H1 (cell line): ENCODE results near the gene FITM1. TPM values are rescaled to one million over a fixed set of nuclear protein-coding genes. Genes with fewer than 3 reads are reported as not detected.

Source experiments
- CHD2 ChIP-seq: IDR thresholded peaks from 2 replicates; pipeline ENCODE4 v1.6.1; 2012; ENCODE audit warnings: low read length, improper control_type of control experiment
- EGR1 ChIP-seq: IDR thresholded peaks from 2 replicates; pipeline ENCODE4 v1.6.1; 2011; ENCODE audit warnings: low read depth, low read length, borderline replicate concordance
- HDAC6 ChIP-seq: IDR thresholded peaks from one replicate; pipeline ENCODE4 v1.7.1; 2012; ENCODE audit warnings: low read depth, mild to moderate bottlenecking, inconsistent platforms, low read length, moderate library complexity
- JUN ChIP-seq: IDR thresholded peaks from 2 replicates; pipeline ENCODE4 v1.6.1; 2011; ENCODE audit warnings: low read depth, mild to moderate bottlenecking, improper control_type of control experiment, low read length
- PHF8 ChIP-seq: fragments of 200-600 bp; sonication (generic); conservative IDR thresholded peaks from 2 replicates; pipeline ENCODE4 v1.7.1; 2012; ENCODE audit warnings: low read depth, mild to moderate bottlenecking, inconsistent platforms, low read length, moderate library complexity
- RBBP5 ChIP-seq: IDR thresholded peaks from 2 replicates; pipeline ENCODE4 v1.7.1; 2012; ENCODE audit warnings: low read depth, mild to moderate bottlenecking, inconsistent platforms, low read length, moderate library complexity, borderline replicate concordance
- SIRT6 ChIP-seq: IDR thresholded peaks from one replicate; pipeline ENCODE4 v1.7.1; 2012; ENCODE audit warnings: low read length, inconsistent platforms
- TEAD4 ChIP-seq: IDR thresholded peaks from 2 replicates; pipeline ENCODE4 v1.6.1; 2012; ENCODE audit warnings: low read depth, low read length, inconsistent platforms, mixed read lengths
- ZNF274 ChIP-seq: IDR thresholded peaks from 2 replicates; pipeline ENCODE4 v1.7.0; 2012; ENCODE audit warnings: low read length, borderline replicate concordance; ENCODE audit errors: extremely low read depth
- polyA plus RNA-seq, 7 experiments: library from polyadenylated mRNA; depleted of rRNA in 3 of 7; stranded (reverse) in 5 of 7; unstranded in 2 of 7; fragments of >200 nt in 5 of 7; fragments of 200-250 nt in 2 of 7; gene quantifications; 1 replicate in 5 of 7; 2 replicates in 1 of 7; 4 replicates in 1 of 7; pipeline versions ENCODE4 v1.2.1 to v1.2.3, GENCODE V29; 2011 to 2013; ENCODE audit warnings: missing spikeins in 2 of 7, mixed read lengths in 2 of 7
- total RNA-seq: library from RNA; stranded (reverse); fragmentation: NEBNext Ultra II Directional; extraction: Animal tissue kit (Norgen Biotek cat#: 25700); gene quantifications from 2 replicates; pipeline ENCODE4 v1.2.1, GENCODE V29; 2021
- TF ChIP-seq, protein P1 (sequence below): fragments of 300-600 bp; sonication (generic); IDR thresholded peaks from 2 replicates; pipeline ENCODE4 v1.7.1; 2012; ENCODE audit warnings: low read length, moderate library complexity, mild to moderate bottlenecking, inconsistent platforms; ENCODE audit not compliant: insufficient replicate concordance
- TF ChIP-seq, protein P2 (sequence below): IDR thresholded peaks from 2 replicates; pipeline ENCODE4 v1.6.1; 2012; ENCODE audit warnings: inconsistent platforms

The FITM1 gene
- total and polyA plus RNA-seq, 2 of the 8 experiments (the other 6 are each of a cell fraction or from before 2014, with no cell fraction given): 0.53 to 0.76 TPM

DNA sequence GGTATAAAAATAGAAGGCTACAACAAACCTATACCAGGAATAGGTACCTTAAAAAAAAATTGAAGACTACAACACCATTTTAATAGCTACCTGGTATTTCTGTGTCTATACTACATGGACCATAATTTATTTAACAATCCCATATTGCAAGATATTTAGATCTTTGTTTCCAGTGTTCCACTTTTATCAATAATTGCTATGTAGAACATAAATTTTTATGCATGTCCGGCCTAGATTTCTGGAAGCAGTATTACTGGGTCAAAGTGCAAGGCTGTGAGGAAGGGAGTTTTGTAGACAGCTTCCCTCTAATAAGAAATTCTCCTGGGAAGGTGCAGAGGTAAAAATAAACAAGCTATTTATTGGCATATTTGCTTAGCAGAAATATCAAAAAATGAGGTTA, 19.9 kb upstream of the FITM1 start (continued):
- TF ChIP-seq, protein P1, sequence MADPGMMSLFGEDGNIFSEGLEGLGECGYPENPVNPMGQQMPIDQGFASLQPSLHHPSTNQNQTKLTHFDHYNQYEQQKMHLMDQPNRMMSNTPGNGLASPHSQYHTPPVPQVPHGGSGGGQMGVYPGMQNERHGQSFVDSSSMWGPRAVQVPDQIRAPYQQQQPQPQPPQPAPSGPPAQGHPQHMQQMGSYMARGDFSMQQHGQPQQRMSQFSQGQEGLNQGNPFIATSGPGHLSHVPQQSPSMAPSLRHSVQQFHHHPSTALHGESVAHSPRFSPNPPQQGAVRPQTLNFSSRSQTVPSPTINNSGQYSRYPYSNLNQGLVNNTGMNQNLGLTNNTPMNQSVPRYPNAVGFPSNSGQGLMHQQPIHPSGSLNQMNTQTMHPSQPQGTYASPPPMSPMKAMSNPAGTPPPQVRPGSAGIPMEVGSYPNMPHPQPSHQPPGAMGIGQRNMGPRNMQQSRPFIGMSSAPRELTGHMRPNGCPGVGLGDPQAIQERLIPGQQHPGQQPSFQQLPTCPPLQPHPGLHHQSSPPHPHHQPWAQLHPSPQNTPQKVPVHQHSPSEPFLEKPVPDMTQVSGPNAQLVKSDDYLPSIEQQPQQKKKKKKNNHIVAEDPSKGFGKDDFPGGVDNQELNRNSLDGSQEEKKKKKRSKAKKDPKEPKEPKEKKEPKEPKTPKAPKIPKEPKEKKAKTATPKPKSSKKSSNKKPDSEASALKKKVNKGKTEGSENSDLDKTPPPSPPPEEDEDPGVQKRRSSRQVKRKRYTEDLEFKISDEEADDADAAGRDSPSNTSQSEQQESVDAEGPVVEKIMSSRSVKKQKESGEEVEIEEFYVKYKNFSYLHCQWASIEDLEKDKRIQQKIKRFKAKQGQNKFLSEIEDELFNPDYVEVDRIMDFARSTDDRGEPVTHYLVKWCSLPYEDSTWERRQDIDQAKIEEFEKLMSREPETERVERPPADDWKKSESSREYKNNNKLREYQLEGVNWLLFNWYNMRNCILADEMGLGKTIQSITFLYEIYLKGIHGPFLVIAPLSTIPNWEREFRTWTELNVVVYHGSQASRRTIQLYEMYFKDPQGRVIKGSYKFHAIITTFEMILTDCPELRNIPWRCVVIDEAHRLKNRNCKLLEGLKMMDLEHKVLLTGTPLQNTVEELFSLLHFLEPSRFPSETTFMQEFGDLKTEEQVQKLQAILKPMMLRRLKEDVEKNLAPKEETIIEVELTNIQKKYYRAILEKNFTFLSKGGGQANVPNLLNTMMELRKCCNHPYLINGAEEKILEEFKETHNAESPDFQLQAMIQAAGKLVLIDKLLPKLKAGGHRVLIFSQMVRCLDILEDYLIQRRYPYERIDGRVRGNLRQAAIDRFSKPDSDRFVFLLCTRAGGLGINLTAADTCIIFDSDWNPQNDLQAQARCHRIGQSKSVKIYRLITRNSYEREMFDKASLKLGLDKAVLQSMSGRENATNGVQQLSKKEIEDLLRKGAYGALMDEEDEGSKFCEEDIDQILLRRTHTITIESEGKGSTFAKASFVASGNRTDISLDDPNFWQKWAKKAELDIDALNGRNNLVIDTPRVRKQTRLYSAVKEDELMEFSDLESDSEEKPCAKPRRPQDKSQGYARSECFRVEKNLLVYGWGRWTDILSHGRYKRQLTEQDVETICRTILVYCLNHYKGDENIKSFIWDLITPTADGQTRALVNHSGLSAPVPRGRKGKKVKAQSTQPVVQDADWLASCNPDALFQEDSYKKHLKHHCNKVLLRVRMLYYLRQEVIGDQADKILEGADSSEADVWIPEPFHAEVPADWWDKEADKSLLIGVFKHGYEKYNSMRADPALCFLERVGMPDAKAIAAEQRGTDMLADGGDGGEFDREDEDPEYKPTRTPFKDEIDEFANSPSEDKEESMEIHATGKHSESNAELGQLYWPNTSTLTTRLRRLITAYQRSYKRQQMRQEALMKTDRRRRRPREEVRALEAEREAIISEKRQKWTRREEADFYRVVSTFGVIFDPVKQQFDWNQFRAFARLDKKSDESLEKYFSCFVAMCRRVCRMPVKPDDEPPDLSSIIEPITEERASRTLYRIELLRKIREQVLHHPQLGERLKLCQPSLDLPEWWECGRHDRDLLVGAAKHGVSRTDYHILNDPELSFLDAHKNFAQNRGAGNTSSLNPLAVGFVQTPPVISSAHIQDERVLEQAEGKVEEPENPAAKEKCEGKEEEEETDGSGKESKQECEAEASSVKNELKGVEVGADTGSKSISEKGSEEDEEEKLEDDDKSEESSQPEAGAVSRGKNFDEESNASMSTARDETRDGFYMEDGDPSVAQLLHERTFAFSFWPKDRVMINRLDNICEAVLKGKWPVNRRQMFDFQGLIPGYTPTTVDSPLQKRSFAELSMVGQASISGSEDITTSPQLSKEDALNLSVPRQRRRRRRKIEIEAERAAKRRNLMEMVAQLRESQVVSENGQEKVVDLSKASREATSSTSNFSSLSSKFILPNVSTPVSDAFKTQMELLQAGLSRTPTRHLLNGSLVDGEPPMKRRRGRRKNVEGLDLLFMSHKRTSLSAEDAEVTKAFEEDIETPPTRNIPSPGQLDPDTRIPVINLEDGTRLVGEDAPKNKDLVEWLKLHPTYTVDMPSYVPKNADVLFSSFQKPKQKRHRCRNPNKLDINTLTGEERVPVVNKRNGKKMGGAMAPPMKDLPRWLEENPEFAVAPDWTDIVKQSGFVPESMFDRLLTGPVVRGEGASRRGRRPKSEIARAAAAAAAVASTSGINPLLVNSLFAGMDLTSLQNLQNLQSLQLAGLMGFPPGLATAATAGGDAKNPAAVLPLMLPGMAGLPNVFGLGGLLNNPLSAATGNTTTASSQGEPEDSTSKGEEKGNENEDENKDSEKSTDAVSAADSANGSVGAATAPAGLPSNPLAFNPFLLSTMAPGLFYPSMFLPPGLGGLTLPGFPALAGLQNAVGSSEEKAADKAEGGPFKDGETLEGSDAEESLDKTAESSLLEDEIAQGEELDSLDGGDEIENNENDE: no peak
- TF ChIP-seq TEAD4: no peak
- TF ChIP-seq RBBP5: no peak
- TF ChIP-seq HDAC6: no peak
- TF ChIP-seq ZNF274: no peak
- no peak for TF ChIP-seq PHF8
- TF ChIP-seq CHD2: no peak
- TF ChIP-seq, protein P2, sequence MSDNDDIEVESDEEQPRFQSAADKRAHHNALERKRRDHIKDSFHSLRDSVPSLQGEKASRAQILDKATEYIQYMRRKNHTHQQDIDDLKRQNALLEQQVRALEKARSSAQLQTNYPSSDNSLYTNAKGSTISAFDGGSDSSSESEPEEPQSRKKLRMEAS: no peak
- TF ChIP-seq JUN: no peak
- TF ChIP-seq EGR1: no peak
- no peak for TF ChIP-seq SIRT6
